ENCODE measurements around the gene ITK. TPM values are rescaled to one million over a fixed set of nuclear protein-coding genes. Genes with fewer than 3 reads are reported as not detected.

Gene ITK
- total and polyA plus RNA-seq, 2 experiments from 2014 or later: not detected

- Histone ChIP-seq H3K9me3 (ENCODE audit: low read depth) (no peaks in the 10 kb centered on the region), H3K4me3 (no peak overlapping the region), H3K36me3 (peaks cover 29% of the 10 kb centered on the region), H3K27ac (no peak overlapping the region), H3K27me3 (no peaks in the 10 kb centered on the region), H3K4me1 (ENCODE audit: low read depth) (peaks cover 37% of the 10 kb centered on the region)
- peak in 1 of 2 donors; percentile 17 for DNase-seq (ENCODE audit: low read depth in 1 of 2, low spot score in 1 of 2)
- TF ChIP-seq, protein P1, sequence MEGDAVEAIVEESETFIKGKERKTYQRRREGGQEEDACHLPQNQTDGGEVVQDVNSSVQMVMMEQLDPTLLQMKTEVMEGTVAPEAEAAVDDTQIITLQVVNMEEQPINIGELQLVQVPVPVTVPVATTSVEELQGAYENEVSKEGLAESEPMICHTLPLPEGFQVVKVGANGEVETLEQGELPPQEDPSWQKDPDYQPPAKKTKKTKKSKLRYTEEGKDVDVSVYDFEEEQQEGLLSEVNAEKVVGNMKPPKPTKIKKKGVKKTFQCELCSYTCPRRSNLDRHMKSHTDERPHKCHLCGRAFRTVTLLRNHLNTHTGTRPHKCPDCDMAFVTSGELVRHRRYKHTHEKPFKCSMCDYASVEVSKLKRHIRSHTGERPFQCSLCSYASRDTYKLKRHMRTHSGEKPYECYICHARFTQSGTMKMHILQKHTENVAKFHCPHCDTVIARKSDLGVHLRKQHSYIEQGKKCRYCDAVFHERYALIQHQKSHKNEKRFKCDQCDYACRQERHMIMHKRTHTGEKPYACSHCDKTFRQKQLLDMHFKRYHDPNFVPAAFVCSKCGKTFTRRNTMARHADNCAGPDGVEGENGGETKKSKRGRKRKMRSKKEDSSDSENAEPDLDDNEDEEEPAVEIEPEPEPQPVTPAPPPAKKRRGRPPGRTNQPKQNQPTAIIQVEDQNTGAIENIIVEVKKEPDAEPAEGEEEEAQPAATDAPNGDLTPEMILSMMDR (IDR thresholded peaks at IDR 0.05; ENCODE audit: low read depth, low read length): no peak
Observed at GRCh38 chr5:157292599-157292998, 112.0 kb downstream of the ITK start.

- Histone ChIP-seq H3K4me1 (ENCODE audit: low read depth) (peaks cover 18% of the 10 kb centered on the region), H3K9me3 (ENCODE audit: low read depth) (no peaks in the 10 kb centered on the region), H3K4me3 (no peak overlapping the region), H3K27me3 (no peaks in the 10 kb centered on the region), H3K27ac (no peak overlapping the region), H3K36me3 (peaks cover 30% of the 10 kb centered on the region)
- TF ChIP-seq, protein P1 (IDR thresholded peaks at IDR 0.05; ENCODE audit: low read depth, low read length): no peak
- no peak for DNase-seq (ENCODE audit: low read depth in 1 of 2, low spot score in 1 of 2)
Observed at GRCh38 chr5:157294407-157295091, 113.9 kb downstream of the ITK start.

DNA sequence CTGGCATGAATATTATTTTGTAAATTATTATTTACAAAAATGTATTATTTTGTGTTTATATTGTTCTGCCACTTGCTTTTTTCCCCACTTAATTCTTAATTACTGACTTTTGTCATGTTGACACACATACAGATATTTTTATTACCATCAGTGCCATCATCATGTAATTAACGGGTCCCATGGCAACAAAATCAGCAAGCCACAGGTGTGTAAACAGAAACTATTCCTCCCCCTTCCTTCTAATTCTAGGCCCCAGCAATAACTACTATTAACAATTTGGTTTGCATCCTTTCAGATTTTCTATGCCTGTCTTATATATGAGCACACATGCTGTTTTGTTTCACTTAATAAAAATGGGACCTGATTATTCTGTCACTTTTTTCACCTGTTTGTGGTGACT lies 114.6 kb downstream of the ITK start:
- no peaks in the 10 kb centered on the region for H3K27me3 ChIP-seq
- H3K4me3 ChIP-seq: no peak overlapping the region
- TF ChIP-seq, protein P1 (IDR thresholded peaks at IDR 0.05; ENCODE audit: low read depth, low read length): no peak
- no peaks in the 10 kb centered on the region for H3K9me3 ChIP-seq (ENCODE audit: low read depth)
- H3K4me1 ChIP-seq (ENCODE audit: low read depth): peaks cover 11% of the 10 kb centered on the region
- H3K27ac ChIP-seq: no peak overlapping the region
- no peak for DNase-seq (ENCODE audit: low read depth in 1 of 2, low spot score in 1 of 2)
- H3K36me3 ChIP-seq: peaks cover 30% of the 10 kb centered on the region

GRCh38 chr5:157300564-157300963 lies 119.9 kb downstream of the ITK start:
- no peaks in the 10 kb centered on the region for H3K27me3 ChIP-seq
- no peak overlapping the region for H3K4me3 ChIP-seq
- H3K9me3 ChIP-seq (ENCODE audit: low read depth): no peaks in the 10 kb centered on the region
- peaks cover 4% of the 10 kb centered on the region for H3K4me1 ChIP-seq (ENCODE audit: low read depth)
- TF ChIP-seq, protein P1 (IDR thresholded peaks at IDR 0.05; ENCODE audit: low read depth, low read length): no peak
- no peak overlapping the region for H3K27ac ChIP-seq
- H3K36me3 ChIP-seq: peaks cover 45% of the 10 kb centered on the region
- no peak for DNase-seq (ENCODE audit: low read depth in 1 of 2, low spot score in 1 of 2)

GRCh38 chr5:157301066-157301465 lies 120.4 kb downstream of the ITK start:
- DNase-seq (ENCODE audit: low read depth in 1 of 2, low spot score in 1 of 2): no peak
- peaks cover 4% of the 10 kb centered on the region for H3K4me1 ChIP-seq (ENCODE audit: low read depth)
- no peak overlapping the region for H3K4me3 ChIP-seq
- no peaks in the 10 kb centered on the region for H3K27me3 ChIP-seq
- H3K27ac ChIP-seq: no peak overlapping the region
- TF ChIP-seq, protein P1 (IDR thresholded peaks at IDR 0.05; ENCODE audit: low read depth, low read length): no peak
- H3K36me3 ChIP-seq: peaks cover 41% of the 10 kb centered on the region
- H3K9me3 ChIP-seq (ENCODE audit: low read depth): no peaks in the 10 kb centered on the region
